B cell (primary cell): ENCODE data around the gene DTX3L. TPM values are rescaled to one million over a fixed set of nuclear protein-coding genes. Genes with fewer than 3 reads are reported as not detected.

Source experiments
- ATAC-seq: fragments of 200-7000 bp; cut with Tn5 transposase; one replicate; pipeline ENCODE4 v1.10.0; 2021; ENCODE audit warnings: low read depth, mild to moderate bottlenecking, moderate number of reproducible peaks, moderate library complexity
- CTCF ChIA-PET: fragments of 350-600 bp; sonication (Branson Sonifier 250); formaldehyde crosslinking; loops from one replicate; lab custom pipeline; 2021; ENCODE audit warnings: antibody characterized with exemption, inconsistent platforms; lab: Charles Lee
- POLR2A ChIA-PET: fragments of 350-600 bp; sonication (Branson Sonifier 250); formaldehyde crosslinking; loops from one replicate; lab custom pipeline; 2021; ENCODE audit warnings: antibody characterized with exemption; lab: Charles Lee
- DNase-seq: peaks from one replicate; pipeline ENCODE4 v3.0.0; 2013
- H2AFZ ChIP-seq: 2 replicates; pipeline ENCODE4 v1.6.1; 2012; ENCODE audit warnings: mild to moderate bottlenecking, low read depth, low read length; ENCODE audit not compliant: insufficient read depth, poor library complexity, severe bottlenecking
- H3K27ac ChIP-seq, 2 donors: 1 replicate in 1 of 2; 2 replicates in 1 of 2; pipeline ENCODE4 v1.5.1; 2012 to 2013; ENCODE audit warnings: low read length in 2 of 2, mild to moderate bottlenecking in 2 of 2, moderate library complexity in 1 of 2
- H3K27me3 ChIP-seq, 4 experiments: fragments of 200-600 bp in 1 of 4; sonication (generic) in 1 of 4; replicated peaks in 1 of 4; 1 replicate in 2 of 4; 2 replicates in 2 of 4; pipeline versions ENCODE4 v1.6.1 to v1.7.0; 2013 to 2016; ENCODE audit warnings: low read length in 3 of 4, mild to moderate bottlenecking in 2 of 4, mixed read lengths in 1 of 4, moderate library complexity in 1 of 4; ENCODE audit not compliant: insufficient read depth in 4 of 4, control insufficient read depth in 3 of 4; ENCODE audit errors: control extremely low read depth in 1 of 4
- H3K36me3 ChIP-seq, 2 experiments: replicated peaks in 1 of 2; 1 replicate in 1 of 2; 2 replicates in 1 of 2; pipeline versions ENCODE4 v1.6.1 to v1.7.1; 2013; ENCODE audit warnings: low read length in 1 of 2; ENCODE audit not compliant: insufficient read depth in 2 of 2, control insufficient read depth in 1 of 2; ENCODE audit errors: control extremely low read depth in 1 of 2, extremely low read depth in 1 of 2
- H3K4me1 ChIP-seq, 2 donors: fragments of 200-600 bp in 1 of 2; sonication (generic) in 1 of 2; 1 replicate in 1 of 2; 2 replicates in 1 of 2; pipeline versions ENCODE4 v1.5.1 to v1.6.1; 2013 to 2017; ENCODE audit warnings: low read length in 2 of 2; ENCODE audit not compliant: control insufficient read depth in 2 of 2, insufficient read depth in 2 of 2
- H3K4me2 ChIP-seq: replicated peaks from 2 replicates; pipeline ENCODE3; 2012; ENCODE audit warnings: mild to moderate bottlenecking, low read depth, low read length; ENCODE audit not compliant: poor library complexity, severe bottlenecking
- H3K4me3 ChIP-seq, 5 experiments: fragments of 200-600 bp in 1 of 5; sonication (generic) in 1 of 5; 1 replicate in 3 of 5; 2 replicates in 2 of 5; pipeline versions ENCODE4 v1.5.1 to v1.7.0; 2011 to 2016; ENCODE audit warnings: low read length in 4 of 5, mild to moderate bottlenecking in 4 of 5, low read depth in 2 of 5, control low read depth in 1 of 5, moderate library complexity in 1 of 5; ENCODE audit not compliant: insufficient read depth in 1 of 5; ENCODE audit errors: control extremely low read depth in 1 of 5, extremely low read depth in 1 of 5
- H3K79me2 ChIP-seq: fragments of 200-600 bp; sonication (generic); one replicate; pipeline ENCODE4 v1.6.0; 2016; ENCODE audit warnings: low read length; ENCODE audit not compliant: control insufficient read depth, insufficient read depth
- H3K9ac ChIP-seq: fragments of 200-600 bp; sonication (generic); 2 replicates; pipeline ENCODE4 v1.6.1; 2017; ENCODE audit warnings: mild to moderate bottlenecking, low read length, moderate library complexity
- H3K9me3 ChIP-seq, 3 donors: one replicate each; pipeline versions ENCODE4 v1.6.1 to v1.7.1; 2013; ENCODE audit warnings: low read length in 2 of 3; ENCODE audit not compliant: control insufficient read depth in 2 of 3, insufficient read depth in 1 of 3; ENCODE audit errors: control extremely low read depth in 1 of 3
- H4K20me1 ChIP-seq: 2 replicates; pipeline ENCODE4 v1.6.0; 2012; ENCODE audit warnings: mild to moderate bottlenecking, low read length; ENCODE audit not compliant: insufficient read depth, control insufficient read depth, poor library complexity, severe bottlenecking
- H3K27ac Mint-ChIP-seq: one replicate; pipeline ENCODE4 v1.8.0; 2021; ENCODE audit warnings: mixed read lengths
- H3K27me3 Mint-ChIP-seq: one replicate; pipeline ENCODE4 v1.8.0; 2021; ENCODE audit warnings: mixed read lengths
- H3K4me1 Mint-ChIP-seq: one replicate; pipeline ENCODE4 v1.8.0; 2021; ENCODE audit warnings: mixed read lengths
- H3K4me3 Mint-ChIP-seq: one replicate; pipeline ENCODE4 v1.8.0; 2021; ENCODE audit warnings: mixed read lengths
- H3K9me3 Mint-ChIP-seq: one replicate; pipeline ENCODE4 v1.8.0; 2022; ENCODE audit warnings: mixed read lengths; ENCODE audit not compliant: insufficient read depth
- CTCF ChIP-seq: fragments of 200-600 bp; IDR thresholded peaks from one replicate; pipeline ENCODE4 v1.8.0; 2022; ENCODE audit warnings: antibody characterized with exemption, mild to moderate bottlenecking
- EZH2 ChIP-seq: IDR thresholded peaks from 2 replicates; pipeline ENCODE4 v1.6.1; 2012; ENCODE audit warnings: borderline replicate concordance, low read depth, mild to moderate bottlenecking, moderate library complexity, low read length; ENCODE audit not compliant: insufficient read depth, poor library complexity, severe bottlenecking
- WGBS: methylation state at CpG from one replicate; pipeline ENCODE4 v1.1.5; 2013; ENCODE audit warnings: missing lambda C conversion rate; ENCODE audit not compliant: insufficient coverage; 5-methylcytosine and 5-hydroxymethylcytosine counted together
- intact Hi-C: fragments of 100-400 bp; cut with micrococcal nuclease; formaldehyde crosslinking; loops from one replicate; pipeline ENCODE4 v1.10.0; 2022
- polyA plus RNA-seq: library from polyadenylated mRNA; depleted of rRNA; stranded (reverse); fragments of >200 nt; gene quantifications from 2 replicates; pipeline ENCODE4 v1.2.3, GENCODE V29; 2012
- total RNA-seq, 2 donors: library from RNA; stranded (reverse); fragments of 120-200 nt in 1 of 2; gene quantifications; 1 replicate in 1 of 2; 2 replicates in 1 of 2; pipeline versions ENCODE4 v1.2.3 to v1.2.4, GENCODE V29; 2013 to 2022

DTX3L gene
- total and polyA plus RNA-seq, 2 donors (not counting 1 experiment from before 2014, with no cell fraction given), result 8.1 to 41.1 TPM

- CTCF ChIA-PET, result interaction anchor here (0.9 to 1.1 kb wide), 2 partner anchors 133 to 153 kb away, joined by 4 to 6 read pairs; no protein-coding TSS in a partner anchor
- Mint-ChIP-seq H3K27me3 (no peaks in the 10 kb centered on the region), H3K27ac (no peak overlapping the region), H3K4me1 (no peaks in the 10 kb centered on the region), H3K4me3 (no peak overlapping the region), H3K9me3 (no peaks in the 10 kb centered on the region)
- no peaks in the 10 kb centered on the region for H3K27me3 ChIP-seq
- no peaks in the 10 kb centered on the region for H4K20me1 ChIP-seq
- no peak overlapping the region for H3K4me2 ChIP-seq
- peaks cover 19 to 72% of the 10 kb centered on the region in 2 experiments for H3K36me3 ChIP-seq
- no peak overlapping the region for H3K4me3 ChIP-seq
- no peak for DNase-seq
- intact Hi-C loops, result no loop called here
- POLR2A ChIA-PET, result no interaction called here
- WGBS, result no CpG with 5 or more reads among the region's 5 CpGs
- H3K9me3 ChIP-seq, result no peaks in the 10 kb centered on the region
- H2AFZ ChIP-seq, result no peak overlapping the region
- no peak for TF ChIP-seq CTCF
- no peak for TF ChIP-seq EZH2
- ATAC-seq, result no peak
- H3K4me1 ChIP-seq, result no peaks in the 10 kb centered on the region
- no peaks in the 10 kb centered on the region for H3K79me2 ChIP-seq
- no peak overlapping the region for H3K27ac ChIP-seq
- no peak overlapping the region for H3K9ac ChIP-seq
Observed at GRCh38 chr3:122546151-122546550, 18.0 kb upstream of the DTX3L start.

GRCh38 chr3:122548076-122548475 is 16.1 kb upstream of the DTX3L start:
- no peak overlapping the region for H3K27ac ChIP-seq
- intact Hi-C loops, result no loop called here
- H3K36me3 ChIP-seq, result peaks cover 19 to 82% of the 10 kb centered on the region in 2 experiments
- Mint-ChIP-seq H3K27ac (no peak overlapping the region), H3K4me3 (no peak overlapping the region), H3K27me3 (no peaks in the 10 kb centered on the region), H3K9me3 (no peaks in the 10 kb centered on the region), H3K4me1 (no peaks in the 10 kb centered on the region)
- H3K27me3 ChIP-seq, result no peaks in the 10 kb centered on the region
- TF ChIP-seq CTCF (no peak), EZH2 (no peak)
- no peaks in the 10 kb centered on the region for H3K9me3 ChIP-seq
- ATAC-seq, result no peak
- WGBS, result no CpG with 5 or more reads among the region's 3 CpGs
- no peak overlapping the region for H2AFZ ChIP-seq
- no peaks in the 10 kb centered on the region for H3K79me2 ChIP-seq
- no peak overlapping the region for H3K4me3 ChIP-seq
- no peak for DNase-seq
- no peak overlapping the region for H3K9ac ChIP-seq
- ChIA-PET POLR2A (no interaction called here), CTCF (interaction anchor here (0.7 to 2.5 kb wide), 3 partner anchors 155 to 395 kb away, joined by 3 to 7 read pairs (median 3); no protein-coding TSS in a partner anchor)
- H4K20me1 ChIP-seq, result no peaks in the 10 kb centered on the region
- no peaks in the 10 kb centered on the region for H3K4me1 ChIP-seq
- H3K4me2 ChIP-seq, result no peak overlapping the region
